Ectodermal cell (in vitro differentiated cells): ENCODE data around the gene PCDHA7.
"Not testable (repeated sequence)": the region's sequence is repeated elsewhere in the genome, so short reads cannot be mapped to it uniquely, and the experiment has no call there.

ENCODE experiments used
- H3K27ac ChIP-seq: 2 replicates; pipeline ENCODE4 v1.7.0; 2013; ENCODE audit warnings: mild to moderate bottlenecking, low read depth, low read length; ENCODE audit not compliant: insufficient read depth, poor library complexity, severe bottlenecking
- H3K27me3 ChIP-seq: 2 replicates; pipeline ENCODE4 v1.7.0; 2013; ENCODE audit warnings: mild to moderate bottlenecking, low read length; ENCODE audit not compliant: insufficient read depth, control insufficient read depth, poor library complexity, severe bottlenecking
- H3K36me3 ChIP-seq: one replicate; pipeline ENCODE4 v1.7.0; 2013; ENCODE audit warnings: low read length; ENCODE audit not compliant: control insufficient read depth, insufficient read depth
- H3K4me1 ChIP-seq: one replicate; pipeline ENCODE4 v1.7.0; 2013; ENCODE audit warnings: low read length; ENCODE audit not compliant: control insufficient read depth, insufficient read depth
- H3K4me3 ChIP-seq: 2 replicates; pipeline ENCODE4 v1.7.0; 2013; ENCODE audit warnings: low read depth, low read length, control low read depth; ENCODE audit not compliant: insufficient read depth
- H3K9me3 ChIP-seq: 2 replicates; pipeline ENCODE4 v1.7.0; 2013; ENCODE audit warnings: mild to moderate bottlenecking, low read length, moderate library complexity; ENCODE audit not compliant: control insufficient read depth
- WGBS, 2 experiments: methylation state at CpG; one replicate each; pipeline ENCODE4 v1.1.7; 2013; ENCODE audit warnings: missing lambda C conversion rate in 2 of 2; 5-methylcytosine and 5-hydroxymethylcytosine counted together

Gene PCDHA7

DNA sequence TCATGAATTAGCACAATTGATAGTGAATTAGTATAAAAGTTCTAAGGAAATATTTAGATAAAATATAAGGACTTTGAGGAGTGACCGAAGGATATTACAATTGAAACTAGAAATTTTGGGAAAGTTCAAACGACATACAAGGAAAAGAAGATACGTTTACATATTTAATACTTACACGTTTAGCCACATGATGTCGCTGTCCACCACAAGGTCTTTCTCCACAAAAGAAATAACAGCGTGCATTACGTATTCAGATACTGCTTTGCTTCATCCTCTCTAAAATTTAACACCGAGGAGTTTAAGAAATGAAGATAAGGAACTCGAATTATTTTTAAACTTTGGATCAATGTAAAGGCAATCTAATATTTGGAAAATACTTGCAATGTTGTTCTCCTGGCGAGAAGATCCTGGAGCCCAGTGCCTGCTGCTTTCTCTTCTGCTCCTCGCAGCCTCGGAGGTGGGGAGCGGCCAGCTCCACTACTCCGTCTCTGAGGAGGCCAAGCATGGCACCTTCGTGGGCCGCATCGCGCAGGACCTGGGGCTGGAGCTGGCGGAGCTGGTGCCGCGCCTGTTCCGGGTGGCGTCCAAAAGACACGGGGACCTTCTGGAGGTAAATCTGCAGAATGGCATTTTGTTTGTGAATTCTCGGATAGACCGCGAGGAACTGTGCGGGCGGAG lies 33.1 kb upstream of the PCDHA7 start, which contains the start of gene PCDHA3:
PCDHA3 (plus strand) TSS at position 242 of the 678 bp plus-strand sequence.
- 95 to 96% methylated on average over 29 of the region's 29 CpGs for WGBS, 2 experiments
- H3K9me3 ChIP-seq, result no peaks in the 10 kb centered on the region
- no peak within 1 kb of the TSS for H3K27ac ChIP-seq
- peaks cover 3% of the 10 kb centered on the region for H3K36me3 ChIP-seq
- H3K27me3 ChIP-seq, result no peaks in the 10 kb centered on the region
- H3K4me1 ChIP-seq, result no peaks in the 10 kb centered on the region
- no peak within 1 kb of the TSS for H3K4me3 ChIP-seq

DNA sequence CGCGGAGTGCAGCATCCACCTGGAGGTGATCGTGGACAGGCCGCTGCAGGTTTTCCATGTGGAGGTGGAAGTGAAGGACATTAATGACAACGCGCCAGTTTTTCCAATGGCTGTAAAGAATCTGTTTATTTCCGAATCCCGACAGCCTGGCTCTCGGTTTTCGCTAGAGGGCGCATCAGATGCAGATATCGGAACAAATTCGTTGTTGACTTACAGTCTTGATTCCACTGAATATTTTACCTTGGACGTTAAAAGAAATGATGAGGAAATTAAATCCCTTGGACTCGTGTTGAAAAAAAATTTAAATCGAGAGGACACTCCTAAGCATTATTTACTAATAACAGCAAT lies 32.6 kb upstream of the PCDHA7 start:
- no peaks in the 10 kb centered on the region for H3K36me3 ChIP-seq
- no peaks in the 10 kb centered on the region for H3K27me3 ChIP-seq
- H3K9me3 ChIP-seq, result no peaks in the 10 kb centered on the region
- no peak overlapping the region for H3K4me3 ChIP-seq
- H3K4me1 ChIP-seq, result no peaks in the 10 kb centered on the region
- WGBS, 2 experiments, result 96 to 97% methylated on average over 16 of the region's 16 CpGs
- H3K27ac ChIP-seq, result no peak overlapping the region

DNA sequence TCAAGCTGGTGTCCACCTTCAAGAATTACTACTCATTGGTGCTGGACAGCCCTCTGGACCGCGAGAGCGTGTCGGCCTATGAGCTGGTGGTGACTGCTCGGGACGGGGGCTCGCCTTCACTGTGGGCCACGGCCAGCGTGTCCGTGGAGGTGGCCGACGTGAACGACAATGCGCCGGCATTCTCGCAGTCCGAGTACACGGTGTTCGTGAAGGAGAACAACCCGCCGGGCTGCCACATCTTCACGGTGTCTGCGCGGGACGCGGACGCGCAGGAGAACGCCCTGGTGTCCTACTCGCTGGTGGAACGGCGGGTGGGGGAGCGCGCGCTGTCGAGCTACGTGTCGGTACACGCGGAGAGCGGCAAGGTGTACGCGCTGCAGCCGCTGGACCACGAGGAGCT lies 31.7 kb upstream of the PCDHA7 start:
- WGBS, 2 experiments, result 97% methylated on average over 45 of the region's 45 CpGs
- not testable (repeated sequence) for H3K9me3 ChIP-seq, H3K36me3 ChIP-seq, H3K27ac ChIP-seq, H3K27me3 ChIP-seq, H3K4me1 ChIP-seq, H3K4me3 ChIP-seq

DNA sequence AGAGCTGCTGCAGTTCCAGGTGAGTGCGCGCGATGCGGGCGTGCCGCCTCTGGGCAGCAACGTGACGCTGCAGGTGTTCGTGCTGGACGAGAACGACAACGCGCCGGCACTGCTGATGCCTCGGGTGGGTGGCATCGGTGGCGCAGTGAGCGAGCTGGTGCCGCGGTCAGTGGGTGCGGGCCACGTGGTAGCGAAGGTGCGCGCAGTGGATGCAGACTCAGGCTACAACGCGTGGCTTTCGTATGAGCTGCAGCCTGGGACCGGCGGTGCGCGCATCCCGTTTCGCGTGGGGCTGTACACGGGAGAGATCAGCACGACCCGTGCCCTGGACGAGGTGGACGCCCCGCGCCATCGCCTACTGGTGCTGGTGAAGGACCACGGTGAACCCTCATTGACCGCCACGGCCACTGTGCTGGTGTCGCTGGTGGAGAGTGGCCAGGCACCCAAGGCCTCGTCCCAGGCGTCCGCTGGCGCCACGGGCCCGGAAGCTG lies 31.2 kb upstream of the PCDHA7 start:
- no peak overlapping the region for H3K4me3 ChIP-seq

DNA sequence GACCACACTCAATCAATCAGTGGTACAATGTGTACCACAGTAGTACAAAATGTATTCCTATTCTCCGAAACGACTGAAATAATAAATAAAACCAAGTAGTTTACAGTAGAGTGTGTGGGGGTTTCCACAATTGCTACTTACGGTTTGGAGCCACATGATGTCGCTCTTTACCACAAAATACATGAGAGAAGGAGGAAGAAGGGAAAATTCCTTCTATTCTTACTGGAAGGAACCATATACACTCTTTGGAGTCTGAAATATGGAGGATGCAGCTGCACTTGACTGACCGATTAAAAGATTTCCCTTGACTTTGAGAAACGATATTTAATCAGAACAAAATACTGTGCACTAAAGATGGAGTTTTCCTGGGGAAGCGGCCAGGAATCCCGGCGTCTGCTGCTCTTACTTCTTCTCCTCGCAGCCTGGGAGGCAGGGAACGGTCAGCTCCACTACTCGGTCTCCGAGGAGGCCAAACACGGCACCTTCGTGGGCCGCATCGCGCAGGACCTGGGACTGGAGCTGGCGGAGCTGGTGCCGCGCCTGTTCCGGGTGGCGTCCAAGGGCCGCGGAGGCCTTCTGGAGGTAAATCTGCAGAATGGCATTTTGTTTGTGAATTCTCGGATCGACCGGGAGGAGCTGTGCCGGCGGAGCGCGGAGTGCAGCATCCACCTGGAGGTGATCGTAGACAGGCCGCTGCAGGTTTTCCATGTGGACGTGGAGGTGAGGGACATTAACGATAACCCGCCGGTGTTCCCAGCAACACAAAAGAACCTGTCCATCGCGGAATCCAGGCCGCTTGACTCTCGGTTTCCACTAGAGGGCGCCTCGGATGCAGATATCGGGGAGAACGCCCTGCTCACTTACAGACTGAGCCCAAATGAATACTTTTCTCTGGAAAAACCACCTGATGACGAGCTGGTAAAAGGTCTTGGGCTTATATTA lies 27.0 kb upstream of the PCDHA7 start, which contains the start of gene PCDHA4:
PCDHA4 (plus strand) TSS at position 235 of the 942 bp plus-strand sequence.
- Histone ChIP-seq H3K4me3 (peak within 1 kb of the TSS; percentile 67), H3K27ac (no peak within 1 kb of the TSS), H3K9me3 (no peaks in the 10 kb centered on the region), H3K4me1 (no peaks in the 10 kb centered on the region), H3K27me3 (no peaks in the 10 kb centered on the region), H3K36me3 (no peaks in the 10 kb centered on the region)
- WGBS, 2 experiments, result 29 to 30% methylated on average over 44 to 47 of the region's 47 CpGs

More for the DNA sequence above, 31.2 kb upstream of the PCDHA7 start:
- Histone ChIP-seq H3K27me3 (no peaks in the 10 kb centered on the region), H3K4me1 (no peaks in the 10 kb centered on the region), H3K9me3 (no peaks in the 10 kb centered on the region), H3K27ac (no peak overlapping the region), H3K36me3 (no peaks in the 10 kb centered on the region)
- WGBS, 2 experiments, result 95 to 96% methylated on average over 53 of the region's 53 CpGs

DNA sequence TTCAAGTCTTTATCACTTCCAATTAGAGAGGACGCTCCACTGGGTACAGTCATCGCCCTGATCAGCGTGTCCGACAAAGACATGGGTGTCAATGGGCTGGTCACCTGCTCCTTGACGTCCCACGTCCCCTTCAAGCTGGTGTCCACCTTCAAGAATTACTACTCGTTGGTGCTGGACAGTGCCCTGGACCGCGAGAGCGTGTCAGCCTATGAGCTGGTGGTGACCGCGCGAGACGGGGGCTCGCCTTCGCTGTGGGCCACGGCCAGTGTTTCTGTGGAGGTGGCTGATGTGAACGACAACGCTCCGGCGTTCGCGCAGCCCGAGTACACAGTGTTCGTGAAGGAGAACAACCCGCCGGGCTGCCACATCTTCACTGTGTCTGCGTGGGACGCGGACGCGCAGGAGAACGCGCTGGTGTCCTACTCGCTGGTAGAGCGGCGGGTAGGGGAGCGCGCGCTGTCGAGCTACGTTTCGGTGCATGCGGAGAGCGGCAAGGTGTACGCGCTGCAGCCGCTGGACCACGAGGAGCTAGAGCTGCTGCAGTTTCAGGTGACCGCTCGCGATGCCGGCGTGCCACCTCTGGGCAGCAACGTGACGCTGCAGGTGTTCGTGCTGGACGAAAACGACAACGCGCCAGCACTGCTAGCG lies 25.7 kb upstream of the PCDHA7 start:
- H3K4me1 ChIP-seq, H3K27ac ChIP-seq, H3K27me3 ChIP-seq, H3K9me3 ChIP-seq, H3K4me3 ChIP-seq, H3K36me3 ChIP-seq: not testable (repeated sequence)
- 96 to 97% methylated on average over 62 of the region's 62 CpGs for WGBS, 2 experiments

DNA sequence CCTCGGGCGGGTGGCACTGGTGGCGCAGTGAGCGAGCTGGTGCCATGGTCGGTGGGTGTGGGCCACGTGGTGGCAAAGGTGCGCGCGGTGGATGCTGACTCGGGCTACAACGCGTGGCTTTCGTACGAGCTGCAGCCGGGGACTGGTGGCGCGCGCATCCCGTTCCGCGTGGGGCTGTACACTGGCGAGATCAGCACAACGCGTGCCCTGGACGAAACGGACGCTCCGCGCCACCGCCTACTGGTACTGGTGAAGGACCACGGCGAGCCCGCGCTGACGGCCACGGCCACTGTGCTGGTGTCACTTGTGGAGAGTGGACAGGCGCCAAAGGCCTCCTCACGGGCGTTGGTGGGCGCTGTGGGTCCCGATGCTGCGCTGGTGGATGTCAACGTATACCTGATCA lies 25.2 kb upstream of the PCDHA7 start:
- Histone ChIP-seq H3K4me1 (no peaks in the 10 kb centered on the region), H3K4me3 (no peak overlapping the region), H3K27me3 (no peaks in the 10 kb centered on the region), H3K9me3 (no peaks in the 10 kb centered on the region), H3K36me3 (no peaks in the 10 kb centered on the region), H3K27ac (no peak overlapping the region)
- 95 to 96% methylated on average over 43 of the region's 43 CpGs for WGBS, 2 experiments

DNA sequence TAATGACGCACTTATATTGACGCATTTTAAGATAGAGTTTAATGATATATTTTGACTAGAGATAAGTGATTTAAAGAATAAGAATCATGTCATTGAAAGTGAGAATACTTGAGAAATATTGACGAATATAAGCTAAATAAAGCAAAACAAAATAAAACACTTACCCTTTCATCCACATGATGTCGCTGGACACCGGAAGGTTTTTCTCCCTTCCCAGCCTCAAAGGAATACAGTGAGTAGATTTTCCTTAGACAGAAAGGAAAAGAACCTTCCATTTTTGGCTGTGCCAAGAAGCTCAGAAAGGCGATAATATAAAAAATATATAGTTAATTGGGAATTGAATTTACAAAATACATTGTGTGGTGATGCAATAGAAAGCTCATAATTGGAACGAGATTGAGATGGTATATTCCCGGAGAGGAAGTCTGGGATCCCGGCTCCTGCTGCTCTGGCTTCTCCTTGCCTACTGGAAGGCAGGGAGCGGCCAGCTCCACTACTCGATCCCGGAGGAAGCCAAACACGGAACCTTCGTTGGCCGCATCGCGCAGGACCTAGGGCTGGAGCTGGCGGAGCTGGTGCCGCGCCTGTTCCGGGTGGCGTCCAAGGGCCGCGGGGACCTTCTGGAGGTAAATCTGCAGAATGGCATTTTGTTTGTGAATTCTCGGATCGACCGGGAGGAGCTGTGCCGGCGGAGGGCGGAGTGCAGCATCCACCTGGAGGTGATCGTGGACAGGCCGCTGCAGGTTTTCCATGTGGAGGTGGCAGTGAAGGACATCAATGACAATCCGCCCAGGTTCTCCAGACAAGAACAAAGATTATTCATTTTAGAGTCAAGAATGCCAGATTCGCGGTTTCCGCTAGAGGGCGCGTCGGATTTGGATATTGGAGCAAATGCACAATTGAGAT lies 12.4 kb upstream of the PCDHA7 start, which contains the start of gene PCDHA5:
PCDHA5 (plus strand) TSS at position 239 of the 906 bp plus-strand sequence.
- 91 to 92% methylated on average over 38 to 39 of the region's 39 CpGs for WGBS, 2 experiments
- no peak within 1 kb of the TSS for H3K4me3 ChIP-seq

DNA sequence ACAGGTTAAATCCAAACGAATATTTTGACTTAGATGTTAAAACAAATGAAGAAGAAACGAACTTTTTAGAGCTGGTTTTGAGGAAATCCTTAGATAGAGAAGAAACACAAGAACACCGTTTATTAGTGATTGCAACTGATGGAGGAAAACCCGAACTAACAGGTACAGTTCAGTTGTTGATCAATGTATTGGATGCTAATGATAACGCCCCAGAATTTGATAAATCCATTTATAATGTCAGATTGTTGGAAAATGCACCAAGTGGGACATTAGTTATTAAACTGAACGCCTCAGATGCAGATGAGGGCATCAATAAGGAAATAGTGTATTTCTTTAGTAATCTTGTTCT lies 11.8 kb upstream of the PCDHA7 start:
- no peaks in the 10 kb centered on the region for H3K27me3 ChIP-seq
- 91% methylated on average over 6 of the region's 6 CpGs for WGBS, 2 experiments

More for the DNA sequence above, 12.4 kb upstream of the PCDHA7 start, which contains the start of gene PCDHA5:
- no peaks in the 10 kb centered on the region for H3K4me1 ChIP-seq
- H3K9me3 ChIP-seq, result no peaks in the 10 kb centered on the region
- no peaks in the 10 kb centered on the region for H3K36me3 ChIP-seq
- H3K27ac ChIP-seq, result no peak within 1 kb of the TSS
- H3K27me3 ChIP-seq, result no peaks in the 10 kb centered on the region

More for the DNA sequence above, 11.8 kb upstream of the PCDHA7 start:
- no peak overlapping the region for H3K4me3 ChIP-seq
- no peaks in the 10 kb centered on the region for H3K36me3 ChIP-seq
- no peaks in the 10 kb centered on the region for H3K9me3 ChIP-seq
- H3K27ac ChIP-seq, result no peak overlapping the region
- no peaks in the 10 kb centered on the region for H3K4me1 ChIP-seq
